ENCODE data around the gene TGM3.

TGM3 gene

DNA sequence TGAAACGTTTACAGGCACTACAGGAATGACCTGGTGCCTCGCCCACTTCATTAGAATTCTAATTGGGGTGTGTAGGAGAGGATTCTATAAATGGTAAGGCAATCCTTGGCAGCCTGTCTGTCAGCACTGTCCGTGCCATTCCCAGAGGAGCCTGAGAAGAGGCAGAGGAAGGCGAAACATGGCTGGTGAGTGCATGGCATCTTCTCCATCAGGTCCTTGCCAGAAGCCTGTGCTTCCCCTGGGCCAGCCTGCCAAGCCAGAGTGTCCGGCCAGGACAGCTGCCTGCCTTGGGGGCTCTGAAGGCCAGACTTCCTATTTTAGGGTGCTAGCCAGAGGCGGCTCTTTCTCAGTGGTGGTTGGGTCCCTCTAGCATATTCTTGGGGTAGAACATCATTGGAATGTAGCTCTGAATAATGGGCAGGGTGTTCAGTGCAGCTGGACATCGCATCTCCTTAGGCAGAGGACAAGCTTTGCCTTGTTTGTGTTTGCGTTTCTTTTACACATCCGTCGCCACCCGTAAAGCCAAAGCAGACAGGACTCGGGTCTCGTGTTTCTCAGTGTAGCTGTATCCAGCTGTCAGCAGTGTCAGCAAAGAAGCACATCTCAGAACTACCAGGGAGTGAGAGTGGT is at the start of gene TGM3:
TGM3 (plus strand) TSS at position 116 of the 630 bp plus-strand sequence; CDS start at position 179, 63 bp downstream.
- no peak for DNase-seq

- DNase-seq, result no peak
Observed at GRCh38 chr20:2246069-2246491, 49.7 kb upstream of the TGM3 start.

DNA sequence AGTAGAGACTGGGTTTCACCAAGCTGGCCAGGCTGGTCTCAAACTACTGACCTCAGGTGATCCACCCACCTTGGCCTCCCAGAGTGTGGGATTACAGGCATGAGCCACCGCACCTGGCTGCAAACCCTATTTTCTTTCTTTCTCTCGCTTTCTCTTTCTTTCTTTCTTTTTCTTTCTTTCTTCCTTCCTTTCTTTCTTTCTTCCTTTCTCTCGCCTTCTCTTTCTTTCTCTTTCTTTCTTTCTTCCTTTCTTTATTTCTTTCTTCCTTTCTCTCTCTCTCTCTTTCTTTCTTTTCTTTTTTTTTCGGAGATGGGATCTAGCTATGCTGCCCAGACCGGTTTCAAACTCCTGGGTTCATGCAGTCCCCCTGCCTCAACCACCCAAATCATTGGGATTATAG is 47.0 kb upstream of the TGM3 start:
- DNase-seq, result no peak

DNA sequence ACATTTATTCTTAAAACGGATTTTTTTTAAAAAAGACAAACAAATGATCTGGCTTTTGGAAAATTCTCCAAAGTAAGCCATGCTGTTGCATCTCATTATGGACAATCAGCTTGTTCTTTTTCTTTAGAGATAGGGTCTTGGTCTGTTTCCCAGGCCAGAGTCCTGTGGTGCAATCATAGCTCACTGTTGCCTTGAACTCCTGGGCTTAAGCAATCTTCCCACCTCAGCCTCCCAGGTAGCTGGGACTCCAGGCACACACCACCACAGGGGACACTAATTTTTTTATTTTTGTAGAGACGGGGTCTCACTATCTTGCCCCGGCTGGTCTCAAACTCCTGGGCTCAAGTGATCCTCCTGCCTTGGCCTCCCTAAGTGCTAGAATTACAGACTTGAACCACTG is 45.9 kb upstream of the TGM3 start:
- no peak for DNase-seq

GRCh38 chr20:2252419-2252997 is 43.3 kb upstream of the TGM3 start:
- no peak for DNase-seq

DNA sequence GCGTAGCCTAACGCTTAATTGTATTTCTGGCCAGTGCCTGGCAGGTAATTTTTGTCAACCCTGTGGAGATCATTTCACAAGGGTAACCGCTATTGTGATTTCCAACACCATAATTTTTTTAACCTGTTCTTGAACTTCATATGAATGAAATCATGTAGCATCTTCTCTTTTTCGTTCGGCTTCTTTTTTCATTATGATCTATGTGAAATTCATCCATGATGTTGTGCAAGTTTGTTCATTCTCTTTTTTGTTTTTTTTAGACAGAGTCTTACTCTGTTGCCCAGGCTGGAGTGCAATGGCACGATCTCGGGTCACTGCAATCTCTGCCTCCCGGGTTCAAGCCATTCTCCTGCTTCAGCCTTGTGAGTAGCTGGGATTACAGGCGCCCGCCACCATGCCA is 42.5 kb upstream of the TGM3 start:
- no peak for DNase-seq

DNA sequence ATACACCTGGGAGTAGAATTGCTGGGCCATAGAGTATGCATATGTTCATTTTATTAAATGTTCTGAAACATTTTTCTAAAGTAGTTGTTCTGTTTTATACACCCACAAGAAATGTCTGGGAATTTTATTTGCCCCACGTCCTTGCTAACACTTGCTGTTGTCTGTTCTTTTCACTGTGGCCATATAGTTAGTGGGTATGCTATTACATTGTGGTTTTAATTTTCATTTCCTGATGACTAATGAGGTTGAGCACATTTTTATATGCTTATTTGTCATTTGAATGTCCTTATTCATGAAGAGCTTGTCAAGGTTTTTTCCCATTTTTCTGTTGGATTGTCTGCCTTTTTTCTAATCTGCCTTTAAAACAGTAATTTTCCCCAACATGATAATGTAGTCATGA is 41.5 kb upstream of the TGM3 start:
- no peak for DNase-seq

DNA sequence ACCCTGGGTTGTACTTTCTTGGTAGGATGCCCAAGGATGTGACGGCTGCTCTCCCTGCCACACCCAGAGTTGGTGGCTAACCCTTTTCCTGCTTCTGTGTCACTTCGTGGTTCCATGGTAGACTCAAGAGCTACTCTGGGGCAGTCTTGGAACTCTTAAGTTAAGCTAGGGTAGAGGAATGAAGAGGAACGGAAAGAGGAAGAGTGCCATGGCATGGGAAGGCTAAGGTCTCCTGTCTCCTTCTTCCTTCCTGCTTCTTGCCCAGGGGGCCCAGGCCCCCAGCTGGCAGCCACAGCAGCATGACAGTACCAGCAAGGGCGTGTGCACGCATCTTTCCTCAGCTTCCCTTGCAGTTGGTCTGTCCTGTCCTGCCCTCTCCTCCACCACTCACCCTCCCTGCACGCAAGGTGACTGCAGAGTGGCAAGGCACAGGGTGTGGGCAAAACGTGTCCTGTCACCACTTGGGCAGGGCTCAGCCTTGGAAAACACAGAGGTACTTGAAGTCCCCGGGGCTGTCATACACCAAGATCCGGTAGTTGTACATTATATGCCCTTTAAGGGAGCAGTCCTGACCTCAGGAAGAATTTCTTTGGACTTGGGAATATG is 39.8 kb upstream of the TGM3 start:
- peak in 1 of 2 donors; percentile 17 for DNase-seq

GRCh38 chr20:2259731-2260130 is 36.1 kb upstream of the TGM3 start:
- DNase-seq, result no peak

GRCh38 chr20:2260250-2260649 is 35.6 kb upstream of the TGM3 start:
- no peak for DNase-seq

- DNase-seq, result no peak
Observed at GRCh38 chr20:2261046-2261485, 34.7 kb upstream of the TGM3 start.

DNA sequence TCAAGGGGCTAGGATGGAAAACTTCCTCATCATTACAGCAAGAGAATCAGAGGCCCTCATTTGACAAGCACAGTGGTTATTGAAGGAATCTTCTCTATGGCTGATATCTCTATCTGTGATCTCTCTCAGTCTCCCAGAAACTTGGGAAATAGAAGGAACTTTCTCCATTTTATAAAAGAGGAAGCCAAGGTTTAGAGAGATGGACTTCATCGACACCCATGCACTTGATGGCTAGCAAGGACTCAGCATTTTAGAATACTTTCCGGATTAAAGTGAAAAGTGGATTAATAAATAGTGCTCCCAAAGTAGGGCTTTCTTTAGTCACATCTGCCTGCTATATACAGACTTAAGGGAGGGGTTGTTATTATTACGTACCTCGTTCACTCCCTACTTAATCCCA is 34.2 kb upstream of the TGM3 start:
- DNase-seq, result no peak

- no peak for DNase-seq
Observed at GRCh38 chr20:2264118-2264517, 31.7 kb upstream of the TGM3 start.

GRCh38 chr20:2264621-2265374 is 31.0 kb upstream of the TGM3 start:
- peak in 1 of 2 donors; percentile 11 for DNase-seq

- DNase-seq, result no peak
Observed at GRCh38 chr20:2273634-2274302, 22.0 kb upstream of the TGM3 start.

- no peak for DNase-seq
Observed at GRCh38 chr20:2276015-2276414, 19.8 kb upstream of the TGM3 start.

GRCh38 chr20:2279253-2279779 is 16.5 kb upstream of the TGM3 start:
- DNase-seq, result no peak

DNA sequence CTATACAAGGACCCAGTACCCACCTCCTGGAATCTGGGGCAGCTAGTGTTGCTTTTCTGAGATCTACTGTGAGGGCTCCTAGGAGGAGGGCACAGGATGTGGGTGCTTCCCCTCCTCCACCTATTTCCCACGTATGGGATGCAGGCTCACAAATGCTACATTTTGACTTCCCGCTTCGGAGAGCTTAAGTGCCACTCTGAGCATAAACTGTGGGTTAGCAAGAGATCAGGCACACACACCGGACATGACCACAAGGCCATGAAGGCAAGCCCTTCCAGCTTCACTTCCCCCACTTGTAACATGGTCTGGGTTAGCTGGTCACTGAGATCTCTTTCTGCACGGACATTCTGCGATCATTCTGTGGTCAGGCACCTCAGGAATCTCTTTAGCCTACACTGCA is 15.7 kb upstream of the TGM3 start:
- DNase-seq, result no peak

DNA sequence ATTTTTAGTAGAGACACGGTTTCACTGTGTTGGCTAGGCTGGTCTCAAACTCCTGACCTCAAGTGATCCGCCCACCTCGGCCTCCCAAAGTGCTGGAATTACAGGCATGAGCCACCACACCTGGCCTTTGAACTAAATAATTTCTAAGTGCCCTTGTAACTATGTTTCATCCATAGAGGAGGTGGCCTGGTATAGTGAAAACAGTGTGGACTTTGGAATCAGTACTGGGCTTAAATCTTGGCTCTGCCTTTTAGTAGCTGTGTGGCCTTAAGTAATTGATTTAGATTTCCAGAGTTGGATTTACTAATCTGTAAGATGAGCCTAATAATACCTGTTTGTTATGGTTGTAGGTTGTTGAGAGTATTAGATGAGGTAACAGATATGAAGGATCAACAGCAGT is 14.2 kb upstream of the TGM3 start:
- DNase-seq, result no peak

DNA sequence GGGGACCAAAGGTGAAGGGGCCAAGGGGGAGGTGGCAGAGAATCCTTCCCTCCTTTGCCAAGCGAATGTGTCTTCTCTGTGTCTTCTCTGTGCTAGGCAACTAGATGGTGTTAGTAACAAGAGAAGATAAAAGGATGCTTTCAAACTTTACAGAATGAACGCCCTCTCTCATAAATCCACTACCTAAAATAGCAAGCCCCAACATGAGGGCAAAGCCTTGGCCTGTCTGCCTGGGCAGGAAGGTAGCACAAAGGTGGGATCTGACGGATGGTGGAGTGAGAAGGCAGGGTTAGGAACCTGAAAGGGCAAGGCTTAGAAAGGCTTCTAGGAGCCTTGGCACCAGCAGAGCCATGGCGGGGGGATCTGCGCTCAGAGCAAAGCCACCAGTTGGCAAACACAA is 13.6 kb upstream of the TGM3 start:
- DNase-seq, result no peak

GRCh38 chr20:2283706-2284423 is 11.9 kb upstream of the TGM3 start:
- DNase-seq, result no peak

GRCh38 chr20:2285193-2285592 is 10.6 kb upstream of the TGM3 start:
- no peak for DNase-seq
